Epithelial cell of esophagus (primary cell): Measurements from ENCODE around the gene SEMA5A.
A peak's percentile ranks its signal among the peaks of the same experiment; 100 is the strongest.

Source experiments
- DNase-seq: peaks from one replicate; pipeline ENCODE4 v3.0.0; 2010; ENCODE audit warnings: low read depth
- H3K4me3 ChIP-seq: 2 replicates; pipeline ENCODE4 v1.5.1; 2011; ENCODE audit warnings: mild to moderate bottlenecking, low read length, control low read depth
- CTCF ChIP-seq: IDR thresholded peaks from 2 replicates; pipeline ENCODE4 v1.5.1; 2011; ENCODE audit warnings: low read depth, mild to moderate bottlenecking, low read length, control low read depth, inconsistent platforms; ENCODE audit not compliant: insufficient read depth; ENCODE audit errors: missing control alignments

SEMA5A gene

GRCh38 chr5:9059920-9060691, 485.8 kb downstream of the SEMA5A start:
- TF ChIP-seq CTCF, result no peak
- DNase-seq, result peak; percentile 98
- no peak overlapping the region for H3K4me3 ChIP-seq

GRCh38 chr5:9058666-9059065, 487.2 kb downstream of the SEMA5A start:
- no peak overlapping the region for H3K4me3 ChIP-seq
- no peak for TF ChIP-seq CTCF
- DNase-seq, result peak; percentile 2

GRCh38 chr5:9058161-9058560, 487.7 kb downstream of the SEMA5A start:
- TF ChIP-seq CTCF, result no peak
- H3K4me3 ChIP-seq, result no peak overlapping the region
- DNase-seq, result peak; percentile 94

GRCh38 chr5:9057406-9058000, 488.4 kb downstream of the SEMA5A start:
- DNase-seq, result peak; percentile 41
- TF ChIP-seq CTCF, result no peak

GRCh38 chr5:9056046-9056445, 489.8 kb downstream of the SEMA5A start:
- DNase-seq, result peak; percentile 86
- TF ChIP-seq CTCF, result no peak
- no peak overlapping the region for H3K4me3 ChIP-seq

More at GRCh38 chr5:9057406-9058000, 488.4 kb downstream of the SEMA5A start:
- H3K4me3 ChIP-seq, result no peak overlapping the region

GRCh38 chr5:9054821-9055589, 490.9 kb downstream of the SEMA5A start:
- peak; percentile 89 for DNase-seq
- no peak for TF ChIP-seq CTCF
- H3K4me3 ChIP-seq, result no peak overlapping the region
